IMR-90 (cell line): ENCODE measurements around the gene PAX3. TPM values are rescaled to one million over a fixed set of nuclear protein-coding genes. Genes with fewer than 3 reads are reported as not detected.

Source experiments
- ATAC-seq: fragments of 200-7000 bp; cut with Tn5 transposase; 2 replicates; pipeline ENCODE4 v1.9.1; 2020; ENCODE audit warnings: low read depth, mild to moderate bottlenecking, moderate library complexity
- Bru-seq: library from RNA; stranded (reverse); fragments of 400-500 nt; gene quantifications from one replicate; lab custom pipeline; 2021; lab: Mats Ljungman, UMichigan
- BruChase-seq, 2 experiments: library from RNA; stranded (reverse); fragments of 400-500 nt; gene quantifications; one replicate each; lab custom pipeline; 2021; lab: Mats Ljungman, UMichigan
- BruUV-seq: library from RNA; stranded (reverse); fragments of 400-500 nt; replicated peaks from 2 replicates; lab custom pipeline; 2021; lab: Mats Ljungman, UMichigan
- CTCF ChIA-PET: fragments of 300-600 bp; formaldehyde crosslinking; extraction: SDS; loops from one replicate; lab custom pipeline; 2021; ENCODE audit warnings: antibody characterized with exemption; lab: Yijun Ruan, JAX
- POLR2A ChIA-PET: fragments of 300-600 bp; sonication (Branson Sonifier 250); formaldehyde crosslinking; loops from one replicate; lab custom pipeline; 2022; ENCODE audit warnings: antibody characterized with exemption; ENCODE audit not compliant: unreplicated experiment; lab: Charles Lee
- DNase-seq: peaks from one replicate; pipeline ENCODE4 v3.0.0; 2013
- H2AFZ ChIP-seq: replicated peaks from 2 replicates; pipeline ENCODE3; 2013; ENCODE audit warnings: low read length, mild to moderate bottlenecking; ENCODE audit not compliant: poor library complexity
- H2AK5ac ChIP-seq: 2 replicates; pipeline ENCODE4 v1.6.1; 2013; ENCODE audit warnings: low read depth, low read length, inconsistent platforms
- H2AK9ac ChIP-seq: replicated peaks from 2 replicates; pipeline ENCODE3; 2013; ENCODE audit warnings: mild to moderate bottlenecking, low read depth, low read length, moderate library complexity; ENCODE audit not compliant: poor library complexity
- H2BK120ac ChIP-seq: 2 replicates; pipeline ENCODE4 v1.6.1; 2013; ENCODE audit warnings: low read depth, low read length, inconsistent platforms
- H2BK15ac ChIP-seq: 3 replicates; pipeline ENCODE4 v1.6.1; 2013; ENCODE audit warnings: low read depth, low read length, inconsistent platforms
- H2BK20ac ChIP-seq: 2 replicates; pipeline ENCODE4 v1.6.1; 2013; ENCODE audit warnings: low read depth, mild to moderate bottlenecking, inconsistent platforms, low read length, moderate library complexity
- H2BK5ac ChIP-seq: 2 replicates; pipeline ENCODE4 v1.6.1; 2013; ENCODE audit warnings: mild to moderate bottlenecking, low read depth, low read length, inconsistent platforms; ENCODE audit not compliant: poor library complexity, severe bottlenecking
- H3K14ac ChIP-seq: replicated peaks from 2 replicates; pipeline ENCODE4 v1.6.1; 2013; ENCODE audit warnings: low read depth, low read length, inconsistent platforms
- H3K18ac ChIP-seq: 2 replicates; pipeline ENCODE4 v1.6.1; 2013; ENCODE audit warnings: low read depth, low read length, control low read depth
- H3K23ac ChIP-seq: 2 replicates; pipeline ENCODE4 v1.6.1; 2013; ENCODE audit warnings: low read depth, low read length, inconsistent platforms
- H3K27ac ChIP-seq: 2 replicates; pipeline ENCODE4 v1.5.1; 2013; ENCODE audit warnings: mild to moderate bottlenecking, control low read depth, low read length; ENCODE audit not compliant: insufficient read depth
- H3K27me3 ChIP-seq: 2 replicates; pipeline ENCODE4 v1.6.1; 2013; ENCODE audit warnings: low read length; ENCODE audit not compliant: control insufficient read depth, insufficient read depth
- H3K36me3 ChIP-seq: 2 replicates; pipeline ENCODE4 v1.6.1; 2013; ENCODE audit warnings: low read length, mixed read lengths; ENCODE audit not compliant: control insufficient read depth, insufficient read depth
- H3K4ac ChIP-seq: 2 replicates; pipeline ENCODE4 v1.6.1; 2013; ENCODE audit warnings: low read depth, low read length, inconsistent platforms
- H3K4me1 ChIP-seq: 2 replicates; pipeline ENCODE4 v1.6.1; 2013; ENCODE audit warnings: low read length, mixed read lengths; ENCODE audit not compliant: control insufficient read depth, insufficient read depth
- H3K4me2 ChIP-seq: 2 replicates; pipeline ENCODE4 v1.6.1; 2013; ENCODE audit warnings: low read depth, mild to moderate bottlenecking, control low read depth, low read length, moderate library complexity
- H3K4me3 ChIP-seq: 2 replicates; pipeline ENCODE4 v1.5.1; 2013; ENCODE audit warnings: low read depth, mild to moderate bottlenecking, control low read depth, low read length, moderate library complexity; ENCODE audit not compliant: insufficient read depth
- H3K56ac ChIP-seq: 2 replicates; pipeline ENCODE4 v1.6.1; 2013; ENCODE audit warnings: low read length, inconsistent platforms; ENCODE audit not compliant: insufficient read depth; ENCODE audit errors: extremely low read depth
- H3K79me1 ChIP-seq, 2 experiments: 2 replicates each; pipeline ENCODE4 v1.6.1; 2013; ENCODE audit warnings: low read length in 2 of 2, inconsistent platforms in 1 of 2, low read depth in 1 of 2
- H3K9ac ChIP-seq: 2 replicates; pipeline ENCODE4 v1.6.1; 2013; ENCODE audit warnings: low read depth, low read length, control low read depth
- H3K9me1 ChIP-seq: 2 replicates; pipeline ENCODE4 v1.6.1; 2013; ENCODE audit warnings: low read length, inconsistent platforms; ENCODE audit not compliant: insufficient read depth
- H3K9me3 ChIP-seq: 2 replicates; pipeline ENCODE4 v1.6.1; 2013; ENCODE audit warnings: low read length; ENCODE audit not compliant: control insufficient read depth, insufficient read depth
- H4K20me1 ChIP-seq: 2 replicates; pipeline ENCODE4 v1.6.1; 2013; ENCODE audit warnings: low read length, inconsistent platforms; ENCODE audit not compliant: insufficient read depth
- H4K5ac ChIP-seq: 2 replicates; pipeline ENCODE4 v1.6.1; 2013; ENCODE audit warnings: mild to moderate bottlenecking, low read depth, low read length, control low read depth
- H4K8ac ChIP-seq, 2 experiments: 2 replicates each; pipeline ENCODE4 v1.6.1; 2013; ENCODE audit warnings: low read depth in 2 of 2, low read length in 2 of 2, control low read depth in 1 of 2, inconsistent platforms in 1 of 2
- H4K91ac ChIP-seq: 2 replicates; pipeline ENCODE4 v1.6.1; 2013; ENCODE audit warnings: low read depth, low read length, inconsistent platforms; ENCODE audit not compliant: insufficient read depth
- BHLHE40 ChIP-seq: fragments of 150-350 bp; IDR thresholded peaks from 2 replicates; pipeline ENCODE4 v1.6.1; 2016; ENCODE audit warnings: mild to moderate bottlenecking, low read depth, low read length
- CEBPB ChIP-seq: IDR thresholded peaks from 2 replicates; pipeline ENCODE4 v1.6.1; 2012; ENCODE audit warnings: low read depth, low read length, improper control_type of control experiment
- CHD1 ChIP-seq: IDR thresholded peaks from 2 replicates; pipeline ENCODE4 v1.6.1; 2012; ENCODE audit warnings: low read depth, low read length, improper control_type of control experiment
- CTCF ChIP-seq: conservative IDR thresholded peaks from 2 replicates; pipeline ENCODE4 v1.5.1; 2012; ENCODE audit warnings: mild to moderate bottlenecking, low read depth, low read length, improper control_type of control experiment
- FOS ChIP-seq: fragments of 150-350 bp; IDR thresholded peaks from 2 replicates; pipeline ENCODE4 v1.6.1; 2016; ENCODE audit warnings: low read depth, low read length
- MAFK ChIP-seq: IDR thresholded peaks from 2 replicates; pipeline ENCODE4 v1.6.1; 2012; ENCODE audit warnings: low read depth, low read length, improper control_type of control experiment
- MAZ ChIP-seq: IDR thresholded peaks from 2 replicates; pipeline ENCODE4 v1.6.1; 2012; ENCODE audit warnings: low read depth, mild to moderate bottlenecking, low read length, improper control_type of control experiment, moderate library complexity, borderline replicate concordance
- MXI1 ChIP-seq: IDR thresholded peaks from 2 replicates; pipeline ENCODE4 v1.6.1; 2012; ENCODE audit warnings: low read depth, mild to moderate bottlenecking, low read length, moderate library complexity, borderline replicate concordance
- NFE2L2 ChIP-seq: fragments of 150-350 bp; IDR thresholded peaks from 2 replicates; pipeline ENCODE4 v1.6.1; 2016; ENCODE audit warnings: low read depth, mild to moderate bottlenecking, low read length
- POLR2A ChIP-seq: IDR thresholded peaks from 2 replicates; pipeline ENCODE4 v1.6.1; 2012; ENCODE audit warnings: mild to moderate bottlenecking, low read depth, low read length
- RAD21 ChIP-seq: IDR thresholded peaks from 2 replicates; pipeline ENCODE4 v1.6.1; 2012; ENCODE audit warnings: low read length, improper control_type of control experiment
- RCOR1 ChIP-seq: IDR thresholded peaks from 2 replicates; pipeline ENCODE4 v1.6.1; 2012; ENCODE audit warnings: mild to moderate bottlenecking, low read length, improper control_type of control experiment; ENCODE audit not compliant: insufficient replicate concordance
- RFX5 ChIP-seq: IDR thresholded peaks from 2 replicates; pipeline ENCODE4 v1.8.0; 2012; ENCODE audit warnings: low read depth, mild to moderate bottlenecking, low read length, moderate library complexity
- SMC3 ChIP-seq: fragments of 150-350 bp; IDR thresholded peaks from 2 replicates; pipeline ENCODE4 v1.6.1; 2016; ENCODE audit warnings: low read depth, mild to moderate bottlenecking, antibody characterized with exemption, low read length, moderate library complexity
- USF2 ChIP-seq: fragments of 150-350 bp; IDR thresholded peaks from 2 replicates; pipeline ENCODE4 v1.6.1; 2017; ENCODE audit warnings: mild to moderate bottlenecking, antibody characterized with exemption, low read length, low read depth
- WGBS, 2 experiments: methylation state at CpG; one replicate each; pipeline versions ENCODE4 v1.1.5 to v1.1.7; 2013; ENCODE audit warnings: missing lambda C conversion rate in 2 of 2; ENCODE audit not compliant: insufficient read length in 1 of 2; ENCODE audit errors: extremely low coverage in 2 of 2; 5-methylcytosine and 5-hydroxymethylcytosine counted together
- dilution Hi-C: fragments of 300-500 bp; cut with HindIII; formaldehyde crosslinking; loops from one replicate; pipeline ENCODE4 v1.14.3; 2018; ENCODE audit warnings: low sequenced_read_pairs; ENCODE audit not compliant: unreplicated experiment
- in situ Hi-C: fragments of 300-500 bp; cut with MboI; formaldehyde crosslinking; loops from 3 replicates; pipeline ENCODE4 v1.14.3; 2019; ENCODE audit warnings: low sequenced_read_pairs, inconsistent platforms, mixed read lengths
- intact Hi-C: fragments of 100-400 bp; cut with micrococcal nuclease; formaldehyde crosslinking; loops from 2 replicates; pipeline ENCODE4 v1.10.0; 2022
- long read RNA-seq: library from polyadenylated mRNA; unstranded; transcript quantifications from one replicate; pipeline ENCODE4 v2.0.0, GENCODE V29; 2021; ENCODE audit not compliant: unreplicated experiment
- polyA plus RNA-seq, 3 experiments: library from polyadenylated mRNA; depleted of rRNA; stranded (reverse); fragments of >200 nt; gene quantifications; 2 replicates each; pipeline ENCODE4 v1.2.3, GENCODE V29; 2012; ENCODE audit warnings: low replicate concordance in 1 of 3
- total RNA-seq: library from RNA; depleted of rRNA; stranded (reverse); fragments of >200 nt; gene quantifications from 2 replicates; pipeline ENCODE4 v1.2.3, GENCODE V29; 2012; rRNA removed

PAX3 gene
- total RNA-seq (not detected in 2 replicates), polyA plus RNA-seq (2012; rRNA removed) (not detected in 2 replicates), Bru-seq, nascent RNA (not detected), BruChase-seq, experiment 1, labeled RNA remaining after a 6-hour chase (not detected), BruChase-seq, experiment 2, labeled RNA remaining after a 2-hour chase (not detected)
- polyA plus RNA-seq (2012; cell fraction: cytosol; rRNA removed) = not detected in 2 replicates
- not detected in 2 replicates for polyA plus RNA-seq (2012; cell fraction: nucleus; rRNA removed; ENCODE audit: low replicate concordance)
- long read RNA-seq = 0 reads

- Histone ChIP-seq H3K14ac (no peak within 1 kb of the TSS), H3K4me2 (no peak within 1 kb of the TSS), H3K4me1 (no peaks in the 10 kb centered on the region; the same call in 1 of the 2 replicates), H4K91ac (no peak within 1 kb of the TSS), H3K9ac (no peak within 1 kb of the TSS), H3K79me1 (no peaks in the 10 kb centered on the region), H3K56ac (no peak within 1 kb of the TSS), H3K27me3 (peaks cover 98% of the 10 kb centered on the region), H3K36me3 (no peaks in the 10 kb centered on the region), H3K9me3 (peaks cover 21% of the 10 kb centered on the region), H3K18ac (no peak within 1 kb of the TSS), H3K4ac (no peak within 1 kb of the TSS), H2AK5ac (no peak within 1 kb of the TSS), H3K23ac (no peak within 1 kb of the TSS), H3K27ac (no peak within 1 kb of the TSS), H2BK5ac (no peak within 1 kb of the TSS), H2BK120ac (no peak within 1 kb of the TSS), H3K9me1 (no peaks in the 10 kb centered on the region), H2BK20ac (no peak within 1 kb of the TSS), H4K8ac (no peak within 1 kb of the TSS), H3K4me3 (no peak within 1 kb of the TSS), H2AFZ (peak within 1 kb of the TSS; percentile 12), H2BK15ac (no peak within 1 kb of the TSS), H2AK9ac (no peak within 1 kb of the TSS), H4K20me1 (no peaks in the 10 kb centered on the region), H4K5ac (no peak within 1 kb of the TSS)
- dilution Hi-C loops (no loop called here), intact Hi-C loops (no loop called here), in situ Hi-C loops (no loop called here)
- CTCF ChIA-PET = no interaction called here
- no TSS peak for BruUV-seq
- no peak for ATAC-seq
- WGBS, 2 experiments = 2% methylated on average over 15 of the region's 63 CpGs; no CpG with 5 or more reads in 1 of the 2 experiments
- POLR2A ChIA-PET = no interaction called here
- DNase-seq = no peak
- TF ChIP-seq CHD1 (no peak), MXI1 (no peak), NFE2L2 (no peak), CEBPB (no peak), CTCF (no peak), POLR2A (no peak), RCOR1 (no peak), USF2 (no peak), BHLHE40 (no peak), MAZ (no peak), RFX5 (no peak), SMC3 (no peak), MAFK (no peak), FOS (no peak), RAD21 (no peak)
Measured at GRCh38 chr2:222298311-222299150, at the start of gene PAX3. TSS of gene PAX3 (minus strand) at chr2:222298998. CDS start at chr2:222298615, 383 bp downstream.
